HL-60 (cell line): ENCODE results near the gene CHADL.

Source experiments
- DNase-seq, 2 experiments: peaks; one replicate each; pipeline ENCODE4 v3.0.0-alpha.2; 2010 to 2020; ENCODE audit warnings: low read depth in 1 of 2, low spot score in 1 of 2
- H3K27ac ChIP-seq: fragments of 250-450 bp; sonication (Bioruptor Pico); replicated peaks from 2 replicates; pipeline ENCODE4 v1.5.1; 2020; ENCODE audit warnings: mild to moderate bottlenecking, moderate library complexity
- H3K27me3 ChIP-seq: fragments of 250-450 bp; sonication (Bioruptor Pico); 2 replicates; pipeline ENCODE4 v1.5.1; 2021; ENCODE audit warnings: mild to moderate bottlenecking, moderate library complexity; ENCODE audit not compliant: insufficient read depth, poor library complexity, severe bottlenecking
- H3K4me3 ChIP-seq: replicated peaks from 2 replicates; pipeline ENCODE4 v1.5.1; 2011; ENCODE audit warnings: mild to moderate bottlenecking, control low read depth, low read length; ENCODE audit not compliant: insufficient read depth
- GABPA ChIP-seq: IDR thresholded peaks from 2 replicates; pipeline ENCODE4 v1.6.1; 2012; ENCODE audit warnings: low read depth
- POLR2AphosphoS5 ChIP-seq: IDR thresholded peaks from 2 replicates; pipeline ENCODE4 v1.6.1; 2012; ENCODE audit warnings: low read depth
- SPI1 ChIP-seq: IDR thresholded peaks from 2 replicates; pipeline ENCODE4 v1.6.1; 2012; ENCODE audit warnings: low read depth, mild to moderate bottlenecking, borderline replicate concordance
- TF ChIP-seq, protein P1 (sequence below): IDR thresholded peaks from one replicate; pipeline ENCODE4 v1.5.1; 2011; ENCODE audit warnings: low read length, control low read depth, inconsistent platforms; ENCODE audit not compliant: insufficient read depth
- TF ChIP-seq, protein P2 (sequence below): IDR thresholded peaks from 2 replicates; pipeline ENCODE4 v1.6.1; 2012; ENCODE audit warnings: low read depth; ENCODE audit not compliant: insufficient replicate concordance

The CHADL gene

DNA sequence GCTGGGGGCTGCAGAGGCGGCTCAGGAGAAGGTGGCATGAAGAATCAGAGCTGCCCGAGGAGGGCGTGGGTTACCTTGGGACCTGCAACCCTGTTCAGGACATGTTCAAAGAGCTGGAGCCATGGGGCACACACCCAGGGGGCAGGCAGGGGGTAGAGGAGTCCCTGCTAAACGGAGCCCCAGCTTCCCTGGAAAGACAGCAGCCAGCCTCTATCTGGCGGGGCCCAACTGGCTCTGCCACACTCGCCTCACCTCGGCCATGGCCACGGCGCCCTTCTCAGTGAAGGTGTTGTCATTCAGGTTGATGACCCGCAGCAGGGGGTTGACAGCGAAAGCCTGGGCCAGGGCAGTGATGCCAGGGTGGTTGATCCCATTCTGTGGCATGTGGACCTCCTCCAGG is 17.0 kb upstream of the CHADL start:
- Histone ChIP-seq H3K4me3 (no peak overlapping the region), H3K27me3 (no peaks in the 10 kb centered on the region), H3K27ac (no peak overlapping the region)
- TF ChIP-seq POLR2AphosphoS5 (no peak), GABPA (no peak)
- DNase-seq = no peak

DNA sequence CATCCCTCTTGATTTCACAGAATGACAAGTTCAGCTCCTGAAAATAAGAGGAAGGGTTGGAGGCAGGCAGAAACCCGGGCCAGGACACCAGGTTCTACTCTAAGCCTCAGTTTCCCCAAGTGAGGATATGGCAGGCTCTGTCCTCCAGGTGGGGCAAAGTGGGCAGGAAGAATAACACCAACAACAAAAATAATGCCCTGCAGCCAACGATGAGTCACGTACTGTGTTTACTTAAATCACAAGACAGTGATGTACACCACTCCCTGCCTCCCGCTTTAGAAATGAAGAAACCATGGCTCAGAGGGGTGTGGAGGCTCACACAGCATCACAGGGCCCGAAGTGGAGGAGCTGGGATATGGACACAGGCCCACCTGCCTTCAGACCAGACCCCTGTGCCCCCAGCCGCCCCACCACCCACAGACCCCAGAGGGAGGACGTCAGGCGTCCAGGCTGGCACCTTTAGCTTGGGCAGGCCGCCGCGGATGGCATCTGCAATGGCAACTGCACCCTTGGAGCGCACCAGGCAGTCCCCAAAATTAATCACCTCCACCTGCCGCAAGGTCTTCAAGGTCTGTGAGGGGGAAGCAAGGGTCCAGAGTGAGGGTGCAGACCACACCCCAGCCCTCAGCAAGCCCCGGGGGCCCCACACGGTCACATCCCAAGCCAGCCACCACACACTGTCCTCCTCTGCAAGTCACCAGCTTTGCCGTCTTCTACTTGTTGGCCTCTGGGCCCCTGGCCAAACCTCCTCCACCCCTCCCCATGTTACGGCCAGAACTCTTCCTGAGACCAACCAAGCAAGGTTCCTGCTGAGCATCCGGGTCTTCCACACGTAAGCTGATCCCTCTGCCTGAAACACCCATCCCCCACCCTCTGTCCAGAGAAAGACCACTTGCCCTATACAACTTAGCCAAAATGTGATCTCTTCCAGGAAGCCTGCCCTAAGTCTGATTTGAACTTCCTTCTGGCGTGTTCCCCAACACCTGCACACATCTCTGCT is 15.8 kb upstream of the CHADL start:
- TF ChIP-seq, protein P1, sequence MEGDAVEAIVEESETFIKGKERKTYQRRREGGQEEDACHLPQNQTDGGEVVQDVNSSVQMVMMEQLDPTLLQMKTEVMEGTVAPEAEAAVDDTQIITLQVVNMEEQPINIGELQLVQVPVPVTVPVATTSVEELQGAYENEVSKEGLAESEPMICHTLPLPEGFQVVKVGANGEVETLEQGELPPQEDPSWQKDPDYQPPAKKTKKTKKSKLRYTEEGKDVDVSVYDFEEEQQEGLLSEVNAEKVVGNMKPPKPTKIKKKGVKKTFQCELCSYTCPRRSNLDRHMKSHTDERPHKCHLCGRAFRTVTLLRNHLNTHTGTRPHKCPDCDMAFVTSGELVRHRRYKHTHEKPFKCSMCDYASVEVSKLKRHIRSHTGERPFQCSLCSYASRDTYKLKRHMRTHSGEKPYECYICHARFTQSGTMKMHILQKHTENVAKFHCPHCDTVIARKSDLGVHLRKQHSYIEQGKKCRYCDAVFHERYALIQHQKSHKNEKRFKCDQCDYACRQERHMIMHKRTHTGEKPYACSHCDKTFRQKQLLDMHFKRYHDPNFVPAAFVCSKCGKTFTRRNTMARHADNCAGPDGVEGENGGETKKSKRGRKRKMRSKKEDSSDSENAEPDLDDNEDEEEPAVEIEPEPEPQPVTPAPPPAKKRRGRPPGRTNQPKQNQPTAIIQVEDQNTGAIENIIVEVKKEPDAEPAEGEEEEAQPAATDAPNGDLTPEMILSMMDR = no peak
- TF ChIP-seq SPI1 (no peak), GABPA (no peak), POLR2AphosphoS5 (no peak)
- TF ChIP-seq, protein P2, sequence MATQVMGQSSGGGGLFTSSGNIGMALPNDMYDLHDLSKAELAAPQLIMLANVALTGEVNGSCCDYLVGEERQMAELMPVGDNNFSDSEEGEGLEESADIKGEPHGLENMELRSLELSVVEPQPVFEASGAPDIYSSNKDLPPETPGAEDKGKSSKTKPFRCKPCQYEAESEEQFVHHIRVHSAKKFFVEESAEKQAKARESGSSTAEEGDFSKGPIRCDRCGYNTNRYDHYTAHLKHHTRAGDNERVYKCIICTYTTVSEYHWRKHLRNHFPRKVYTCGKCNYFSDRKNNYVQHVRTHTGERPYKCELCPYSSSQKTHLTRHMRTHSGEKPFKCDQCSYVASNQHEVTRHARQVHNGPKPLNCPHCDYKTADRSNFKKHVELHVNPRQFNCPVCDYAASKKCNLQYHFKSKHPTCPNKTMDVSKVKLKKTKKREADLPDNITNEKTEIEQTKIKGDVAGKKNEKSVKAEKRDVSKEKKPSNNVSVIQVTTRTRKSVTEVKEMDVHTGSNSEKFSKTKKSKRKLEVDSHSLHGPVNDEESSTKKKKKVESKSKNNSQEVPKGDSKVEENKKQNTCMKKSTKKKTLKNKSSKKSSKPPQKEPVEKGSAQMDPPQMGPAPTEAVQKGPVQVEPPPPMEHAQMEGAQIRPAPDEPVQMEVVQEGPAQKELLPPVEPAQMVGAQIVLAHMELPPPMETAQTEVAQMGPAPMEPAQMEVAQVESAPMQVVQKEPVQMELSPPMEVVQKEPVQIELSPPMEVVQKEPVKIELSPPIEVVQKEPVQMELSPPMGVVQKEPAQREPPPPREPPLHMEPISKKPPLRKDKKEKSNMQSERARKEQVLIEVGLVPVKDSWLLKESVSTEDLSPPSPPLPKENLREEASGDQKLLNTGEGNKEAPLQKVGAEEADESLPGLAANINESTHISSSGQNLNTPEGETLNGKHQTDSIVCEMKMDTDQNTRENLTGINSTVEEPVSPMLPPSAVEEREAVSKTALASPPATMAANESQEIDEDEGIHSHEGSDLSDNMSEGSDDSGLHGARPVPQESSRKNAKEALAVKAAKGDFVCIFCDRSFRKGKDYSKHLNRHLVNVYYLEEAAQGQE = no peak
- Histone ChIP-seq H3K27ac (no peak overlapping the region), H3K27me3 (no peaks in the 10 kb centered on the region), H3K4me3 (no peak overlapping the region)
- DNase-seq = no peak

DNA sequence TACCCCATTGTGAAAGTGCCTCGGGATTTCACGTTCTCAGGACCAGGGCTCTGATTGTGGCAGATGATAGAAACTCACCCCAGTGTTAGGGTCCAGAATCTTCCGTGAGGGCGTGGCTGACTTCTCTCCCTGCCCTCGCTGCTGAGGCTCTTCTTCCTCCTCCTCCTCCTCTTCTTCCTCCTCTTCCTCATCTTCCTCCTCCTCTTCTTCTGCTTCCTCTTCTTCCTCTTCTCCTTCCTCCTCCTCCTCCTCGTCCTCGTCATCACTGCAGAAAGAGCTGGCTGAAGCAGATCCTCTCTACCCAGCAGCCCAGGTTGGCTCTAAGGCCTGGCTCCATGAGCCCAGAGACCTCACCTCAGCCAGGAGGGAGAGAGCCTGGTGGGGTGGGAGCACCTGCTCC is 13.5 kb upstream of the CHADL start:
- no peaks in the 10 kb centered on the region for H3K27me3 ChIP-seq
- TF ChIP-seq, protein P1 = no peak
- no peak for TF ChIP-seq SPI1
- TF ChIP-seq GABPA = no peak
- no peak for TF ChIP-seq POLR2AphosphoS5
- TF ChIP-seq, protein P2 = no peak
- no peak for DNase-seq
- no peak overlapping the region for H3K4me3 ChIP-seq
- H3K27ac ChIP-seq = no peak overlapping the region

DNA sequence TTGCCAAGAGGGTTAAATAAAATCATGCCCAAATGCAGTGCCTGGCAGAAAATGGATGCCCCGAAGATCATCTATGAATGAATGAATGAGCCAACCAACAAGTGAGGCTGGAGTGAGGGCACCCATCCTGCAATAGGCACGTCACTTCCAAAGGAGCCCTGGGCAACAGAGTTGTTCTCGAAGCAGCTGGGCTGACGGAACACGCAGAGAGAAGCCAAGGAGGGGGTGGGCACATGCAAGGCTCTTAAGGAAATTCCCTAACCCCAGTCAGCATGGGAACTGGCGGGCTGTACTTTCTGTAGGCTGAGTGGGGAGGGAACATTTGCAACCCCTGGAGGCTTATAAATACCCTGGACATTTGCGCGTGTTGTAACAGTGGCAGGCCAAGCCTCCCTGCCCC is 11.6 kb upstream of the CHADL start:
- DNase-seq = no peak
- TF ChIP-seq POLR2AphosphoS5 (no peak), SPI1 (no peak), GABPA (no peak)
- TF ChIP-seq, protein P1 = no peak
- TF ChIP-seq, protein P2 = no peak
- H3K4me3 ChIP-seq = no peak overlapping the region
- H3K27ac ChIP-seq = no peak overlapping the region
- H3K27me3 ChIP-seq = no peaks in the 10 kb centered on the region
